NCI-H446 treated with DMSO at 0.1 percent for 48 hours (cell line): ENCODE data around the gene EBPL.

Source experiments
- DNase-seq: peaks from one replicate; lab custom pipeline; 2025; lab: John Stamatoyannopoulos, UW

Gene EBPL

DNA sequence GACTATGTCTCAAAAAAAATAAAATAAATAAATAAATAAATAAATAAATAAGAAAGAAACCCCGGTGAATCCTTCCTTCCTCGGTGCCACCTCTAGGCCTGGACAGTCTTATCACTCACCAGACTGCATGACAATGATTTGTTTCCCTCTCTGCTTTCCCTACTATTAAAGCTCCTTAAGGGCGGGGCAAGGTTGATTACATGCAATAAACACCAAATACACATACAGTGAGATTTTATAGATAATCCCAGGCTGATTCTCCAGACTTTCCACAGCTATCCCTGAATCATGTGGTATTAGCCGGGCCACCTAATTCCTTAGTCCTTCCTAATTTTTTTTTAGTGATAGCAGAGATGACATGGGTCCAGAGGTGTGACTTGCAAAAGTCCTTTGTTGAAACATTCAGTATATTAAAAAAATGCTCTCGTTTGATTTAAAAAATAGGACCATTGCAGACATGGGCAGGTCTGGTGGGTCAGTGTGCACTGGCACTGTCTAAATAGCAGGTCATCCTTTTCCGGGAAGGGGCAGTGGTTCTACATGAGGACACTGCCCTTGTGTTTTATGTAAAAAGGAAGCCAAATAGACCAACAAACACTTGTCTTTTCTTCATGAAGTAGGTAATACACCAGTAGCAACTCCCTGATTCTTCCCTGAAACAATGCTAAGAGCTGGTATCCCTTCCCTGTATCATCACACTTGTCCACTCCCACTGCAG lies 14.5 kb downstream of the EBPL start:
- DNase-seq, result no peak

DNA sequence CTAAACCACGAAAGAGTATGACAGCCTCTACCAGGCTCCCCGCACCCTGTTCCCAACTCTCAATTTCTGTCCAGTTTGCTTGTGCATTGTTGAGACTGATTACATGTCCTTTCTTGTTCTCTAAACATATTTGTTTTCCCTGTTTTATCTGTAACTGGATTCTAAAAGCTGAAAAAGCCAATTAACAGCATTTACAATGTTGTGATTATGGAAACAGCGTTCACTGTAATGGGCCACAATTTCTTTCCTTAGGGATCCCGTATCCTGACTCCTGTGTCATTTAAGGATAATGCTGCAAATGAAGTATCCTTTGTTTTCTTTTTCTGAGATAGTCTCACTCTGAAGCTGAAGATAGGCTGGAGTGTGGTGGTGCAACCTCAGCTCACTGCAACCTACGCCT lies 20.5 kb downstream of the EBPL start:
- no peak for DNase-seq

DNA sequence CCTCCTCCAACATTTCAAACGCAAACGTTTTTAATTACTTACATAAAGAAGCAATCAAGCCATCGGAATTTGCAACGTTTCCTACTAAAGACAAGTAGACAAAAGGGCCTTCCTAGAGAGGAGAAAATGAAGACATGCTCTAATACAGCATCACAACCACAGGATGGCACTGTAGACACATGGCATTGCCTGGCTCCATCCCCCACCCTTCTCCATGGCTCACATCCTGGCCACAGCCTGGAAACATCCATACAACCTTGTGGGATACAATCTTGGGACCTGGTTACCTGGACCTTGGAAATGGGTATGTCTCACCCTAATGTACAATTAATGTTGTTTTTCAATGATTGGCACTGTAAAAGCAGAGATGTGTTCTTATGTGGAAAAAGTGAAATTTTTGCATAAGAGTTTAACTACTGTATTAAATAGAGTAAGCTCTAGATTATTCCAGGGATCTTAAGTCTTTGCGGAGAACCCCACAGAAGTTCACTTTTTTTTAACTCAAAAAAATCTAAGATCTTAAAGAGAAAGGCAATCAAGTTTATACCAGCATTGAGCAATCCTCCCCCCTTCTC lies 21.5 kb downstream of the EBPL start:
- DNase-seq, result peak; percentile 14

DNA sequence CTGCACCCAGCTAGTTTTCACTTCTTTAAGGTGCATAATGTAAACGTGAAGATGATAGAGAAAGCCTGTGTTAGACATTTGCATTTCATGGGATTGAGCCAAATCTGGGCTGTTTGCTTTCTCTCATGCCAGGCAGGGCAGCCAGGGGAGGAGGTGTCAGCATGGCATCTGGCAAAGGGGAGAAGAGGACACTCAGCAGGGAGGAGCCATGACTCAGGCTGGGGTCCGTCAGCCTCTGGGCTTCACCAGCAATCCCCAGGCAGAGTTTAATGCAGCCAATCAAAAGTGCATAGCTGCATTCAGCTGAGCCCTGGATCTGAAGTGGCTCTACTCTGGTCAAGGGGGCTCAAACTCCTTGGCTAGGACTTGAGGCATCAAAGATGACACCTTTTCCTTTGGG lies 23.5 kb downstream of the EBPL start:
- DNase-seq, result no peak

DNA sequence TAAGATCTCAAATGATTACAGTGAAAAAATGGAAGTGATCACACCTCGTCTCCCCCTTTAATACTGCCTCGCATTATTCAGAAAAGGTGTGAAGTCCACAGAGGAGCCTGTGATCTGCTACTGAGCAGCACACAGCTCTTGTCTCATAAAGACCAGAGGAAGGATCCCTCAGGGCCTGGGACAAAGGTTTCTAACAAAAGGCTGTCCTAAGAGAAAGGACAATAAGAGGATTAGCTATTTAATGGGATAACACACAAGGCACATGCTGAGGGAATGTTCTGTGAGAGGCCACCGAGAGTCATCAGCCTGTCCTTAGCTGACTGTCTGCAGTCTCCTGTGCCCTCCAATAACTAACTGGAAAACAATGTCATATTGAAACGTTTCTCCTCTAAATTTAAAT lies 26.7 kb downstream of the EBPL start:
- no peak for DNase-seq

DNA sequence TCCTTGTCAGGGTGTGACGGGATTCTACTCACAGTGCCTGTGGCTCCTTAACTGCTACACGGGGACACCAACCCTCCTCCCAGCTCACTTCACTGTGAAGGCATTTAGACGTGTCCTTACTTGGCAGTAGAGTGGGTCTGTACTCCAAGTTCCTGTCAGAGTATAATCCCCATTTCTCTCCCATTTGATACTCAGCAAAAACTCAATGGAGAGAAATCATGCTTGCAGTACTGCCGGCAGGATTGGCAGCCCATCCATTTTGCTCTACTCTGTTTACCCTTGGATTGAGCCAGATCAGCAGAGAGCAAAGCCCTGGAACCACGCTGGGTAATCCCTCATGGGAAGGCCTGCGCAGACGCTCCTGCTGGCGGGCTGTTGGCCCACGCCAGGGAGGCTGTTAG lies 34.0 kb downstream of the EBPL start:
- no peak for DNase-seq

DNA sequence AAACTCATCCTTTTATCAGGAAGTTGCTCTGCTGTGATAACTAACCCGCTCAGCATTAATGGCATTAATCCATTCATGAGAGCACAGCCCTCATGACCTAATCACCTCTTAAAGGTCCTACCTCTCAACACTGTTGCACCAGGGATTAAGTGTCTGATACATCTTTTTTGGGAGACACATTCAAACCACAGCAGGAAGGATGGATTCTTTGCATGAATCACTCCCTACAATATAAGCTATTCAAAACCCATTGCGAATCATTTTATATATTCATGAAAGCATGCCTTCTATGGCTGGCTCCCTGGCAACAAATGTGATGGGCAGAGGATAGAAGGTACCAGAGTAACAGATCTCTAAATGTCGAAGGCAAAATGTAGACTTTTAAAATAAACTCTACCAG lies 35.4 kb downstream of the EBPL start:
- no peak for DNase-seq

DNA sequence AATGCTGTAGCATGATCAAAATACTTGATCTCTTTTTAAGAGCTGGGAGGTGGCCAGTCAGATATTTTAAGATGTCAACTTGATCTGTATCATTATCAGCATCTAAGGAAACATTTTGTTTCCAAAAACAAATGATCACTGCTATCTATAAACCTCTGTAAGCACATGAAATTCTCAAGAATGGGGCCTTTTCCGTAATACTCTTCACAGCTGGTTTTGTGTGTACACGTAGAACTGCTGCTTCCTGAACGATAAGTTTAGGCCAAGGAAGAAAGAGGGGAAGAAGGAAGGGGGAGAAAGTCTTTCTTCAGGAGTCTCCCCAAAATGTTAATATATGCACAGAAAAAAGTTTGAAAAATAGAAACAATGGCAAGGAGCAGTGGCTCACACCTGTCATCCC lies 37.3 kb downstream of the EBPL start:
- no peak for DNase-seq

DNA sequence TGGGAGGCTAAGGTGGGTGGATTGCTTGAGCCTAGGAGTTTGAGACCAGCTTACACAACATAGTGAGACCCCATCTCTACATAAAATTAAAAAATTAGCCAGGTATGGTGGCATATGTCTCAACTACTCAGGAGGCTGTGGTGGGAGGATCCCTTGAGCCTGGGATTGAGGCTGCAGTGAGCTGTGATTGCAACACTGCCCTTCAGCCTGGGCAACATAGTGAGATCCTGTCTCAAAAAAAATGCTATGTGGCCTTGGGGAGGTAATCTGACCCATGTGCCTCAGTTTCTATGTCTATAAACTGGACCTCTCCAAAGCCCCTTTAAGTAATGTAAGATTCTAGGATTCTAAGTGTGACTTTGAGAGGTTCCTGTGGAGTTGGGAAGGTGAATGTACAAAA lies 37.8 kb downstream of the EBPL start:
- no peak for DNase-seq

DNA sequence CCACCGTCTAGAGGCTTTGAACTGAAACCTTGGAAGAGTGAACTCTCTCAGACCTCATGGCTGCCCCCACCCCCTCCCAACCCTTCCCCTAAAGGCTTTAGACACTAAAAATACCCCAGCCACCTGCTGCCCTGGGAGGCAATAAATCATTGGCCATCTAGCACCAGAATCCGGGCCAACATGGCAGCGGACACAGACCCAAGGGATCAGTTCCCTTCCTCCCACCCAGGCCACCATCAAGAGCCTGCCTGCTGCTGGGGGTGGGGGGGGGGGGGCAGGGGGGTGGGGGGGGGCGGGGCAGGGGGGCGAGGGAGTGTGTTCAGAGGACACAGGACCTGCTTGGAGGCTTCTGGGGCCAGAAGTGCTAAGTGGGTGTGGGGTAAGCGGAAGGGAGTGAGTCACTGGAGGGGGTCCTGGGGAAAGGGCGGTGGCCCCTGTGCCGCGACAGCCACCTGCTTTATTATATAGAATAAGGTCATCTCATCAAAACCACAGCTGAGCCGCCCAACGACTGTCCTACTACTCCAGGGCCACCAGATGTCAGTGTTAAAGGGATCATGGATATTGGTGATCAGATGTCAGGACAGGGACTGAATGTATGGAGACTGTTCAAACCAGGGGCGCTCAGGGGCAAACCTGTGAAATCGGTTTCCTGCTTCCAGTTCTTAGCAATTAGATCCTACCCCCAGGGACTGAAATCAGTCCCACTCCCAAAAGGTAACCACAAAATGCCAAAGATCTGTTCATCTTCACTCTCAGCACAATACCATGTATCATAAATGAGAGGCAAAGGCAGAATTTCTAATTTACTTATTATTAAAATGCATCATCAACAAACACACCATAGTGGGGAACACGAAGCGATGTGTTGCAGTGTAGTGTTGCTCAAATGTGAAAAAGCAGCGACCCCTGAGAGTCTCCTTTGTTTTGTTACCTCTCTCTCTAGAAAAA lies 38.7 kb downstream of the EBPL start:
- no peak for DNase-seq

DNA sequence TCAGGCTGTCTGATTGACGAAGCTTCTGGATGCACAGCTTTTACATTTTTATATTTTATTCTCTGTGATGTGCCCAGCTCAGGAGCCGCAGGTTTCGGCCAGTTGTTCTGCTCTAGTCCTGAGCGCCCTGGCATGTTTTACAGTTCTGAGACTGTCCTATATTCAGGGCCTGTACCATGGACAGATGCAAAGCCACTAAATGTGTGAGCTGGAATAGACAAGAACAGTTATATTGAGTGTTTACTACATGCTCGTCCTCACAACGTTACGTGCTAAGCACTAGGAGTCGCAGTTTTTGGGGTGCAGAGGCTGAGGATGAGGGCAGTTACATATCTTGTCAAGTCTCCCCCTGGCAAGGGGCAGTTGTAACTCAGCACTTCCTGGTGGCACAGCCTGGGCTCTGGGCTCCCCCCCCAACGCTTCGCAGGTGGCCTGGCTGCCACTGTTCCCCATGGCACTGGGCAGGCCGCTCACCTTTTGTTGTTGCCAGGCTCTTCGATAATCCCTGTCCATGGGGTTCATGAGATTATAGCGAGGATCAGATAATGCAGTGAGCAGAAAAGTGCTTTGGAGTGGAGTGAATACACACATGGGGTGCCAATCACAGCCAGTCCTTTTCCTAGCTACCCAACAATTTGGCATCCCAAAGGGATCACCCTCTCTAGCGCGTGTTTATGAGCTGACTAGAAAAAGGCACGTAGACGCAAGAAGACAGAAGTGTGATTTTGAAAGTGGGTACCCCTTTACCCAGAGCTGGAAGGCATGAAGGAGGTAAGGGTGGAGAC lies 39.5 kb downstream of the EBPL start:
- no peak for DNase-seq

DNA sequence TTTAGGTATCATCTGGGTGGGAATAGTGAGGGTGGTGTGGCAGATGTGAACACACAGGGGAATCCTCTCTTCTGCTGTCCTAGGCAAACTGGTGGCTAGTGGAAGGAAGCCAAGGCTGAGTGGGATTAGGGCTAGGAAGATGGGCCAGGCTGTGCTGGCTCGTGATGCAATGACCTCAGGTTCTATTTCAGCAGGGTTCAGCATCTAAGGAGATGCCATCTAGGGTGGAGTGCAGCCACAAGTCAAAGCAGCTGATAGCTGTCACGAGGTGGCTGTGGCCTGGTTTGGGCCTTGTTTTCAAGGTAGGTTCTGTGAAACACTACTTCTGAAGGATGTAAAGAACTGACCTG lies 41.3 kb downstream of the EBPL start:
- DNase-seq, result no peak

DNA sequence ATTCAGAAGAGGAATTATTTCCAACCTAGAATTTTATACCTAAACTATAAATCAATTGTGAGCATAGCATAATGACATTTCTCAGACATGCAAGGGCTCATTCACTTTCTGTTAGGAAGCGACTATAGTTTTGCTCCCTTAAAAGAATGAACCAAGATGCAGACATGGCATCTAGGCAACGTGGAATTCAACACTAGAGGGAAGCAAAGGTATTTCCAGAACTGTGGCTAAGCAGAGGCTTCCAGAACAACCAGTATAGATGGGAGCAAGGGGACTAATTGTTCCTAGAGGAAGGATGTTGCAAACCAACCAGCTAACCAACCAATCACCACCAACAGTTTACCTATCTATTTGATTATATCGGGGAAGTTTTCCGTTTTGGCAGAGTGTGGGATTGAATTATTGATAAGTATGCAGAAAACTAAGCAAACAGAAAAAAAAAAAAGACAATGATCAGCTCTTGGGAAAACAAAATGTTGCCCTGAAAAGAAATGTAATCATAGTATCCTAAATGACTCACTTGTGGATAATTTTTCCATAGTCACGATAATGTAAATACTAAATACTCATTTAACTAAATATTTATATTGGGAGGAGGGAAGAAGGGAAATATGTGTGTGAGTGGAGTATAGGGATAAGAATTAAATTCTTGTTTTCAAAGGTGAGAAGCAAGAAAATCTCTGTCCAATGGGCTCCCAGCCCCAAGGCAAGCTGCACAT lies 41.9 kb downstream of the EBPL start:
- DNase-seq, result no peak

DNA sequence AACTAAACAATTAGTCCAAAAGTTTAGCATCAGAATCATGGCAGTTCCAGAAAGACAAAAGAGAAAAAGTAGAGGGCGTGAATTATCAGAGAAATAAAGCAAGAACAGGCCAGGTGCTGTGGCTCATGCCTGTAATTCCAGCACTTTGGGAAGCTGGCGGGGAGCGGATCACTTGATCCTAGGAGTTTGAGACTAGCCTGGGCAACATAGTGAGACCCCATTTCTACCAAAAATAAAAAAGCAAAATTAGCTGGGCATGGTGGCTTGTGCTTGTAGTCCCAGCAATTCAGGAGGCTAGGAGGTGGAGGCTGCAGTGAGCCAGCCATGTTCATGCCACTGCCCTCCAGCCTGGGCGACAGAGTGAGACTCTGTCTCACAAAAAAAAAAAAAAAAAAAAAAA lies 44.6 kb downstream of the EBPL start:
- DNase-seq, result no peak

DNA sequence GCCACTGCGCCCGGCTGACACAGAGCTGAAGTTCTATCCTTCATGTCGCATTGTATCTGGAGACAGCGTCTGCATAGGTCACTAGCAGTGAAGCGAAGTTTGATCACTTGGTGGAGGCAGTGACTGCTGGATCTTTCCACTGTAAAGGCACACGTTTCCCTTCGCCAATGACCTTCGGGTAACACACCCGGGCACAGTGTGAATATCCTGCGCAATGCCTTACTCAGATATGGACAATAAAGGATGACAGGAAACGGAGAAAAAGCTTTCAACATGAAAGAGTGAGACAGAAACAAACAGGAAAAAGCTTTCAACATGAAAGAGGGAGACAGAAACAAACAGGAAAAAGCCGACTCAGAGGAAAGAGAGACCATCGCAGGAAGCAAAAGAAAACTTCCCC lies 45.8 kb downstream of the EBPL start:
- no peak for DNase-seq

DNA sequence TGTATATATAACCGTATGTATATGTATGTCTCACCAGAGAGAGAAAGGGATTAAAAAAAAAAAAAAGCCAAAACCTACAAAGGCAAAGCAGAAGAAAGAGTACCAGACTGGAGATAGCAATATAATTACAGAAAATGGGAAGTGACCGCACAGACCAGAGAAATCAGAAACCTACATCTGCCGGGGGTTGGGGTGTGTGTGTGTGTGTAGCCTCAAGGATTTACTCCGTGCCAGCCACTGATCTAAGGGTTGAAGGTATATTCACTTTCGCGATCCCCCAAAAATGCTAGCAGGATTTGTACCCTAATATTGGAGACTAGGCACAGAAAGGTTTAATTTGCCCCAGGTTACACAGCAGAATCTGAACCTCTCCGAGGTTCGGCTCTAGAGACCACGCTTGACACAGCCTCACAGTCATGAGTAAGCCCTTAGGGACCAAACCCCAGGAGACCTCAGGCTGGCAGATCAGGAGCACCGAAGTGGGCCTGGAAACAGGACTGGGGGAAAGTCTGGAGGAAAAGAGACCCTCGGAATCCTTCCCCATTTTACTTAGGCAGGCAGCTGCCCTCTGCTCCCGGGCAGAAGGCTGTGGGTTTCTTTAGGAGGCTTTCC lies 48.1 kb downstream of the EBPL start:
- no peak for DNase-seq

DNA sequence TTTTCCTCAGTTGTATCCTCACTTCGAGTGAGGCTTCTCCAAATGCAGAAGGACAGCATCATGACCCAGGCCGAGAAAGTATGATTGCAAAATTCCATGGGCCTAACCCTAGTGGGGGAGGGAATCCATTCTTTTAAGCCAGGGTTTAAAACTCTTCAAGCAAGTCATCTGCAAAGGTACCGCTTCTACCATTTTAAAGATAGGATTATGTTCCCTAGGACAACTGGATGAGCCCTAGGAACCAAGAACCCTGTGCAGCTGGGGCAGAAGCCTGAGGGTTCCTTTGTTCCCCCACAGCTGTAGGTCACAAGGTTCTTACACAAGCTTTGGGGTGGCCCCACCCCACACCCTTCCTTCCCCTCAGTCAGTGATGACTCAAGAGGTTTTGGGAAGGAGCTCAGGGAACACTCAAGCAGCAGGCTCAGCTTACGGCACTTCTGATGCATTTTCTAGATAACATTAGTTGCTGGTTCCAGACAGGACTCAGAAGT lies 49.4 kb downstream of the EBPL start:
- DNase-seq, result no peak

DNA sequence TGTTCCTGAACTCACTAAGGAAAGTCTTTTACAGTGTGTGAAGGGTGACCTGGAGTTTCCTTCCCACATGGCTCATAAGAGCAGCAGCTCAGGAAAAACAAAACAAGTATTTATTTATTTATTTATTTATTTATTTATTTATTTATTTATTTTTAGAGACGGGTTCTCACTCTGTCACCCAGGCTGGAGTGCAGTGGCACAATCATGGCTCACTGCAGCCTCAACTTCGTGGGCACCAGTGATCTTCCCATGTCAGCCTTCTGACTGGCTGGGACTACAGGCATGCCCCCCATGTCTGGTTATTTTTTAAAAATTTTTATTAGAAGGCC lies 52.6 kb downstream of the EBPL start:
- DNase-seq, result no peak

DNA sequence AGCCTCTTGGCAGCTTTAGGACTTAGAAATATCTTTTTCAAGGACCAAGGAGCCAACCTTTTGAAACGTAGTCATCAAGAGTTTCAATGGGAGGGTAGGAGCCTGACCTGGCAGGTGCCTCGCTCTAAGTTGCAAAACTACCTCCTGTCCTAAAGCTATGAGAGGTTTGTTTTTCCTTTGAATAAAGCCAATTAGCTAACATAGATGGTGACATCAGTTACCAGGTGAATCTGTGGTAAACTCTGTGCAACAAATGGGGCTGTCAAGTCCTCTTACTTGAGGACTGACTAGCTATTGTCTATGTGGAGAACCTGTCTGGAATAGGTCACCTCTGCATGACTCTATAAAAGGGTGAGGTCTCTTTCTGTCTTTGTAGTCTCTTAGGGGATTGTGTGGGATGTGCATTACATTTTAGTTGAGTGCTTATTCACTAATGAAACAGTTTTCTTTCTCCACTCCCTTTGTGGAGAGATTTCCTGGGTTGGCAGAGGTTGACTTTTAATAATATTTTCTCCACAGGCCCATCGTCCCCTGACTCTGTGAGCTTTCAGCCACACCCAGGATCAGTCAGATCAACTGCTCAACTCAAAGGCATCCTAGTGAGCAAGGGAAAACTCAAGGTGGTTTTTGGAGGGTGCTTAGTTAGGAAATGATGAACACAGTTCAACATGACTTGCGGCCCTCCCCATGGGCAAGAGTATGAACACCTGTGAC lies 53.1 kb downstream of the EBPL start:
- DNase-seq, result no peak

DNA sequence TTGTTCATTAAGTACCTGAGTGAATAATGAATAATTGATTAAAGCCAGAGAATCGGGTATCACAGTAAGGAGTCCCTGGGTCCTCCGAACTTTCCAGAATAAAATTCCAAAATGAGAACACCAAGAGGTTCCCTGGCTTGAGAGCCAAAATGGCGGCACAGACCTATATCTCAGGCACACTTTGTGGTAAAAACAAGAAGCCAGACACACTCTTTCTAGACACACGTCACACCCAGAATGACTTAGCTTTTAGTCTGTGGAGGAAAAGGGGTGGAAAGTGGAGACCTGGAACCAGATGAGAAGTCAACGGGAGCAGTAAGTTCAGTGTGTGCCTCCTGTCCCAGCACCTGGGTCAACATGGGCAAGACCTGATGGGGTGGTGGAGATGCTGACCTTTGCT lies 54.6 kb downstream of the EBPL start:
- DNase-seq, result no peak
